IPS-20b (cell line): ENCODE results near the gene JMJD1C.

Source experiments
- H3K27ac ChIP-seq: one replicate; pipeline ENCODE4 v1.5.1; 2013; ENCODE audit warnings: low read length
- H3K27me3 ChIP-seq: 2 replicates; pipeline ENCODE4 v1.6.1; 2013; ENCODE audit warnings: mild to moderate bottlenecking, low read length, inconsistent platforms; ENCODE audit not compliant: insufficient read depth
- H3K36me3 ChIP-seq: 2 replicates; pipeline ENCODE4 v1.6.1; 2013; ENCODE audit warnings: low read depth, mild to moderate bottlenecking, inconsistent platforms, low read length, moderate library complexity; ENCODE audit not compliant: insufficient read depth
- H3K4me1 ChIP-seq: 2 replicates; pipeline ENCODE4 v1.6.1; 2013; ENCODE audit warnings: mild to moderate bottlenecking, control low read depth, inconsistent platforms, low read length, moderate library complexity; ENCODE audit not compliant: insufficient read depth
- H3K4me3 ChIP-seq: 2 replicates; pipeline ENCODE4 v1.5.1; 2013; ENCODE audit warnings: mild to moderate bottlenecking, low read length, inconsistent platforms
- H3K9ac ChIP-seq: 2 replicates; pipeline ENCODE4 v1.6.1; 2013; ENCODE audit warnings: low read depth, mild to moderate bottlenecking, inconsistent platforms, low read length, moderate library complexity
- H3K9me3 ChIP-seq: 2 replicates; pipeline ENCODE4 v1.6.1; 2013; ENCODE audit warnings: mild to moderate bottlenecking, low read depth, low read length, inconsistent platforms; ENCODE audit not compliant: insufficient read depth

JMJD1C gene

GRCh38 chr10:63369711-63370110 is 96.1 kb downstream of the JMJD1C start:
- no peak overlapping the region for H3K4me3 ChIP-seq
- H3K27ac ChIP-seq: no peak overlapping the region
- H3K9ac ChIP-seq: no peak overlapping the region
- no peaks in the 10 kb centered on the region for H3K9me3 ChIP-seq
- no peaks in the 10 kb centered on the region for H3K36me3 ChIP-seq
- peaks cover 10% of the 10 kb centered on the region for H3K4me1 ChIP-seq
- H3K27me3 ChIP-seq: no peaks in the 10 kb centered on the region

- Histone ChIP-seq H3K27me3 (no peaks in the 10 kb centered on the region), H3K4me1 (peaks cover 10% of the 10 kb centered on the region), H3K27ac (no peak overlapping the region), H3K4me3 (no peak overlapping the region), H3K9me3 (no peaks in the 10 kb centered on the region), H3K9ac (no peak overlapping the region), H3K36me3 (no peaks in the 10 kb centered on the region)
Observed at GRCh38 chr10:63368365-63368764, 97.4 kb downstream of the JMJD1C start.

- no peak overlapping the region for H3K9ac ChIP-seq
Observed at GRCh38 chr10:63366933-63367332, 98.8 kb downstream of the JMJD1C start.

GRCh38 chr10:63365976-63366765 is 99.6 kb downstream of the JMJD1C start:
- Histone ChIP-seq H3K9me3 (no peaks in the 10 kb centered on the region), H3K4me3 (no peak overlapping the region), H3K27me3 (no peaks in the 10 kb centered on the region), H3K9ac (no peak overlapping the region), H3K36me3 (no peaks in the 10 kb centered on the region), H3K27ac (no peak overlapping the region), H3K4me1 (peaks cover 10% of the 10 kb centered on the region)

More at GRCh38 chr10:63366933-63367332, 98.8 kb downstream of the JMJD1C start:
- Histone ChIP-seq H3K27ac (no peak overlapping the region), H3K4me3 (no peak overlapping the region), H3K9me3 (no peaks in the 10 kb centered on the region), H3K4me1 (peaks cover 10% of the 10 kb centered on the region), H3K27me3 (no peaks in the 10 kb centered on the region), H3K36me3 (no peaks in the 10 kb centered on the region)

- Histone ChIP-seq H3K4me3 (no peak overlapping the region), H3K27ac (no peak overlapping the region), H3K27me3 (no peaks in the 10 kb centered on the region), H3K9ac (no peak overlapping the region), H3K36me3 (no peaks in the 10 kb centered on the region), H3K4me1 (peaks cover 10% of the 10 kb centered on the region), H3K9me3 (no peaks in the 10 kb centered on the region)
Observed at GRCh38 chr10:63364918-63365317, 100.9 kb downstream of the JMJD1C start.

- Histone ChIP-seq H3K36me3 (no peaks in the 10 kb centered on the region), H3K9me3 (no peaks in the 10 kb centered on the region), H3K4me1 (peaks cover 10% of the 10 kb centered on the region), H3K27me3 (no peaks in the 10 kb centered on the region), H3K9ac (no peak overlapping the region), H3K27ac (no peak overlapping the region), H3K4me3 (no peak overlapping the region)
Observed at GRCh38 chr10:63363951-63364350, 101.8 kb downstream of the JMJD1C start.

GRCh38 chr10:63355682-63356081 is 110.1 kb downstream of the JMJD1C start:
- Histone ChIP-seq H3K36me3 (no peaks in the 10 kb centered on the region), H3K4me1 (no peaks in the 10 kb centered on the region), H3K4me3 (no peak overlapping the region), H3K9me3 (no peaks in the 10 kb centered on the region), H3K27ac (no peak overlapping the region), H3K9ac (no peak overlapping the region), H3K27me3 (no peaks in the 10 kb centered on the region)

GRCh38 chr10:63352976-63353375 is 112.8 kb downstream of the JMJD1C start:
- Histone ChIP-seq H3K9me3 (no peaks in the 10 kb centered on the region), H3K27ac (no peak overlapping the region), H3K27me3 (no peaks in the 10 kb centered on the region), H3K9ac (no peak overlapping the region), H3K36me3 (no peaks in the 10 kb centered on the region), H3K4me1 (no peaks in the 10 kb centered on the region), H3K4me3 (no peak overlapping the region)

GRCh38 chr10:63348245-63348850 is 117.4 kb downstream of the JMJD1C start:
- H3K9me3 ChIP-seq: no peaks in the 10 kb centered on the region
- H3K9ac ChIP-seq: no peak overlapping the region
- no peak overlapping the region for H3K27ac ChIP-seq
- H3K4me1 ChIP-seq: no peaks in the 10 kb centered on the region
- no peaks in the 10 kb centered on the region for H3K36me3 ChIP-seq
- no peaks in the 10 kb centered on the region for H3K27me3 ChIP-seq
- H3K4me3 ChIP-seq: no peak overlapping the region

- Histone ChIP-seq H3K9me3 (no peaks in the 10 kb centered on the region), H3K4me3 (no peak overlapping the region), H3K27me3 (no peaks in the 10 kb centered on the region), H3K27ac (no peak overlapping the region), H3K36me3 (no peaks in the 10 kb centered on the region), H3K4me1 (no peaks in the 10 kb centered on the region), H3K9ac (no peak overlapping the region)
Observed at GRCh38 chr10:63346015-63346441, 119.7 kb downstream of the JMJD1C start.

- Histone ChIP-seq H3K36me3 (no peaks in the 10 kb centered on the region), H3K27me3 (no peaks in the 10 kb centered on the region), H3K4me1 (no peaks in the 10 kb centered on the region), H3K9ac (no peak overlapping the region), H3K9me3 (no peaks in the 10 kb centered on the region), H3K4me3 (no peak overlapping the region), H3K27ac (no peak overlapping the region)
Observed at GRCh38 chr10:63344269-63344668, 121.5 kb downstream of the JMJD1C start.

- H3K27ac ChIP-seq: no peak overlapping the region
- no peaks in the 10 kb centered on the region for H3K36me3 ChIP-seq
- H3K27me3 ChIP-seq: no peaks in the 10 kb centered on the region
- no peaks in the 10 kb centered on the region for H3K4me1 ChIP-seq
- H3K4me3 ChIP-seq: no peak overlapping the region
- no peaks in the 10 kb centered on the region for H3K9me3 ChIP-seq
- H3K9ac ChIP-seq: no peak overlapping the region
Observed at GRCh38 chr10:63343476-63343875, 122.3 kb downstream of the JMJD1C start.
